ENCODE data around the gene CDC25C.
"Not testable (repeated sequence)": the region's sequence is repeated elsewhere in the genome, so short reads cannot be mapped to it uniquely, and the experiment has no call there.

Gene CDC25C

DNA sequence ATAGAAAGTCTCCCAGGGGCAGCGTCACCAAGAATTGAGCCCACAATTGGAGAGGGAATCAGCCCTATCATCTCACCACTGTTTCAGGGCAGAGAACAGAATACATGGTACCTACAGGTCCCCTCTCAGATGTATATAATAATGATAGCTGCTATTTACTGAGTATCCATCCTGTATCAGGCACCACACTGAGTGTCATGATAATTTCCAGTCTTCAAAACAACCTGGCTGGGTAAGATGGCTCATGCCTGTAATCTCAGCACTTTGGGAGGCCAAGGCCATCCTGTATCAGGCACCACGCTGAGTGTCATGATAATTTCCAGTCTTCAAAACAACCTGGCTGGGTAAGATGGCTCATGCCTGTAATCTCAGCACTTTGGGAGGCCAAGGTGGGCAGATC lies 83.8 kb downstream of the CDC25C start:
- not testable (repeated sequence) for H2BK120ac ChIP-seq (ENCODE audit: low read depth, low read length); H3K27ac ChIP-seq (ENCODE audit: low read length, poor library complexity, severe bottlenecking); H2AFZ ChIP-seq (ENCODE audit: low read depth, low read length); H4K91ac ChIP-seq (ENCODE audit: low read length); H3K18ac ChIP-seq (ENCODE audit: low read depth in 1 of 2, low read length in 2 of 2); H3K4me2 ChIP-seq (ENCODE audit: low read length, poor library complexity, severe bottlenecking); H2BK5ac ChIP-seq (ENCODE audit: low read depth, low read length, poor library complexity, severe bottlenecking); H3K4me3 ChIP-seq (ENCODE audit: insufficient read depth in 1 of 2, low read depth in 1 of 2, low read length in 2 of 2); H3K9me3 ChIP-seq (ENCODE audit: control insufficient read depth, low read length); H3K4ac ChIP-seq (ENCODE audit: low read depth in 1 of 2, low read length in 2 of 2); H2BK12ac ChIP-seq (ENCODE audit: low read length in 2 of 2); H3K79me1 ChIP-seq (replicated peaks; ENCODE audit: low read length, poor library complexity, severe bottlenecking); H3K36me3 ChIP-seq (ENCODE audit: control insufficient read depth in 1 of 2, insufficient read depth in 2 of 2, low read depth in 1 of 2, low read length in 2 of 2); H4K8ac ChIP-seq (ENCODE audit: low read length); H3K9ac ChIP-seq (ENCODE audit: low read length); H3K4me1 ChIP-seq (ENCODE audit: control insufficient read depth, insufficient read depth, low read depth, low read length); H3K14ac ChIP-seq (ENCODE audit: low read length in 2 of 2); DNase-seq; H2AK5ac ChIP-seq (ENCODE audit: low read length, severe bottlenecking); H2BK15ac ChIP-seq (ENCODE audit: low read depth, poor library complexity, severe bottlenecking); H3K23ac ChIP-seq (ENCODE audit: low read length in 2 of 2)
- peaks cover 23 to 50% of the 10 kb centered on the region in 2 experiments for H3K27me3 ChIP-seq (ENCODE audit: control insufficient read depth in 1 of 2, insufficient read depth in 1 of 2, low read length in 2 of 2)
- 100% methylated on average over 1 of the region's 2 CpGs for WGBS

DNA sequence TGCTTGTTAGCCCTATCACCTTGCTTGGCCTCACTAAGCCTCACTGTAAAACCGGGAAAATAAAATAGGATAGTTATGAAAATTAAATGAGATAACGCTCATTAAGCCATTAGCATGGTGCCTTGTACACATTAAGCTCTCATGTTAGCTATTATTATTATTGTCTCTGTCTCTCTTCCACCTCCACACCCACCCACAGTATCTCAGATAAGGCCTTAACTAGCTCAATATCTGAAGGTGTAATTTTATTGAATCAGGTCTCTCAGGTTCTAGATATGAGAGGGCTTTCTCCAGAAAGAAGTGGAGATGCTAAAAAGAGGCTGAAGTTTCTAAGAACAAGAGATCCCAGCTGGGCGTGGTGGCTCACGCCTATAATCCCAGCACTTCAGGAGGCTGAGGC lies 84.8 kb downstream of the CDC25C start:
- no peak overlapping the region for H3K4ac ChIP-seq (ENCODE audit: low read depth in 1 of 2, low read length in 2 of 2)
- H3K23ac ChIP-seq (ENCODE audit: low read length in 2 of 2): no peak overlapping the region
- DNase-seq: no peak
- H2BK120ac ChIP-seq (ENCODE audit: low read depth, low read length): no peak overlapping the region
- H3K18ac ChIP-seq (ENCODE audit: low read depth in 1 of 2, low read length in 2 of 2): no peak overlapping the region
- H3K79me1 ChIP-seq (replicated peaks; ENCODE audit: low read length, poor library complexity, severe bottlenecking): no peaks in the 10 kb centered on the region
- no peak overlapping the region for H2AFZ ChIP-seq (ENCODE audit: low read depth, low read length)
- no peak overlapping the region for H3K4me3 ChIP-seq (ENCODE audit: insufficient read depth in 1 of 2, low read depth in 1 of 2, low read length in 2 of 2)
- H4K91ac ChIP-seq (ENCODE audit: low read length): no peak overlapping the region
- H3K36me3 ChIP-seq (ENCODE audit: control insufficient read depth in 1 of 2, insufficient read depth in 2 of 2, low read depth in 1 of 2, low read length in 2 of 2): no peaks in the 10 kb centered on the region
- H3K4me1 ChIP-seq (ENCODE audit: control insufficient read depth, insufficient read depth, low read depth, low read length): peaks cover 5% of the 10 kb centered on the region
- H2BK15ac ChIP-seq (ENCODE audit: low read depth, poor library complexity, severe bottlenecking): no peak overlapping the region
- peaks cover 27 to 50% of the 10 kb centered on the region in 2 experiments for H3K27me3 ChIP-seq (ENCODE audit: control insufficient read depth in 1 of 2, insufficient read depth in 1 of 2, low read length in 2 of 2)
- H2BK12ac ChIP-seq (ENCODE audit: low read length in 2 of 2): no peak overlapping the region
- no peak overlapping the region for H4K8ac ChIP-seq (ENCODE audit: low read length)
- H3K27ac ChIP-seq (ENCODE audit: low read length, poor library complexity, severe bottlenecking): no peak overlapping the region
- H3K14ac ChIP-seq (ENCODE audit: low read length in 2 of 2): no peak overlapping the region
- no peak overlapping the region for H2AK5ac ChIP-seq (ENCODE audit: low read length, severe bottlenecking)
- H3K9me3 ChIP-seq (ENCODE audit: control insufficient read depth, low read length): no peaks in the 10 kb centered on the region
- H3K9ac ChIP-seq (ENCODE audit: low read length): no peak overlapping the region
- no peak overlapping the region for H3K4me2 ChIP-seq (ENCODE audit: low read length, poor library complexity, severe bottlenecking)
- H2BK5ac ChIP-seq (ENCODE audit: low read depth, low read length, poor library complexity, severe bottlenecking): no peak overlapping the region
- 98% methylated on average over 2 of the region's 4 CpGs for WGBS

DNA sequence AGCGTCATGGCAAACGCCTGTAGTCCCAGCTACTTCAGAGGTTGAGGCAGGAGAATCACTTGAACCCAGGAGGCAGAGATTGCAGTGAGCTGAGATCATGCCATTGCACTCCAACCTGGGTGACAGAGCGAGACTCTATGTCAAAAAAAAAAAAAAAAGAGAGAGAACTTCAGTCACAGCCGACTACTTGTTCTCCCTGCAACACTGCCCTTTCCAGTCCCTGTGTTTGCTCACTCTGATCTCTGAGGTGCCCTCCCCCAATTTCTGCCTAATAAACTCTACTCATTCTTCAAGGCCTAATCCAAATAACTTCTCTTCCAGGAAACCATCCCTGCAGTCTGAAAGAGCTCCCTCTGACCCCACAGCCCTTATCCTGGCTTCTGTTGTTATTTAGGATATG lies 85.3 kb downstream of the CDC25C start:
- Histone ChIP-seq H3K79me1 (replicated peaks; ENCODE audit: low read length, poor library complexity, severe bottlenecking) (no peaks in the 10 kb centered on the region), H3K27ac (ENCODE audit: low read length, poor library complexity, severe bottlenecking) (no peak overlapping the region), H3K4me2 (ENCODE audit: low read length, poor library complexity, severe bottlenecking) (no peak overlapping the region), H2BK120ac (ENCODE audit: low read depth, low read length) (no peak overlapping the region), H3K27me3 (ENCODE audit: control insufficient read depth in 1 of 2, insufficient read depth in 1 of 2, low read length in 2 of 2) (peaks cover 30 to 54% of the 10 kb centered on the region in 2 experiments), H3K23ac (ENCODE audit: low read length in 2 of 2) (no peak overlapping the region), H3K9ac (ENCODE audit: low read length) (no peak overlapping the region), H2BK5ac (ENCODE audit: low read depth, low read length, poor library complexity, severe bottlenecking) (no peak overlapping the region), H3K4me1 (ENCODE audit: control insufficient read depth, insufficient read depth, low read depth, low read length) (peaks cover 9% of the 10 kb centered on the region), H3K36me3 (ENCODE audit: control insufficient read depth in 1 of 2, insufficient read depth in 2 of 2, low read depth in 1 of 2, low read length in 2 of 2) (no peaks in the 10 kb centered on the region), H2AFZ (ENCODE audit: low read depth, low read length) (no peak overlapping the region), H4K8ac (ENCODE audit: low read length) (no peak overlapping the region), H2BK15ac (ENCODE audit: low read depth, poor library complexity, severe bottlenecking) (no peak overlapping the region), H3K18ac (ENCODE audit: low read depth in 1 of 2, low read length in 2 of 2) (no peak overlapping the region), H2BK12ac (ENCODE audit: low read length in 2 of 2) (no peak overlapping the region), H3K4me3 (ENCODE audit: insufficient read depth in 1 of 2, low read depth in 1 of 2, low read length in 2 of 2) (no peak overlapping the region), H4K91ac (ENCODE audit: low read length) (no peak overlapping the region), H3K9me3 (ENCODE audit: control insufficient read depth, low read length) (no peaks in the 10 kb centered on the region), H3K14ac (ENCODE audit: low read length in 2 of 2) (no peak overlapping the region), H2AK5ac (ENCODE audit: low read length, severe bottlenecking) (no peak overlapping the region), H3K4ac (ENCODE audit: low read depth in 1 of 2, low read length in 2 of 2) (no peak overlapping the region)
- WGBS: 73% methylated on average over 4 of the region's 4 CpGs
- no peak for DNase-seq

DNA sequence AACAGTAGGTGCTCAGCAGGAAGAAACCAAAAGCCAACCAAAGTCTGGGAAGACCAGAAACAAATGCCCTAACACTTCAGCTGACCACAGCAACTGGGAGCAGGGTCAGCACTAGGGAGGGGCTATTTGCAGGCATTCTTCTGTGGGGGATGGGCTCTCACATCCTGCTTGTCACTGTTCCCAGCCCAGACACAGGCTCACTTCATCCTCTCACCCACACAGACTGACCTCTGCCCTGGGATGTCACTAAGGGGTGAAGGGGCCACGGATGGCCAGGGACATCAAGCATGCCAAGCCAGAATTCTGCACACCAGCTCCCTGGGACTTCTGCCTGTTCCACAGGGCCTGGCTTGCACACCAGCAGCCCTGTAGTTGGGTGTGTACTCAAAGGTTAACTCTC lies 85.9 kb downstream of the CDC25C start:
- Histone ChIP-seq H3K9me3 (ENCODE audit: control insufficient read depth, low read length) (no peaks in the 10 kb centered on the region), H2BK15ac (ENCODE audit: low read depth, poor library complexity, severe bottlenecking) (no peak overlapping the region), H2AFZ (ENCODE audit: low read depth, low read length) (no peak overlapping the region), H3K23ac (ENCODE audit: low read length in 2 of 2) (no peak overlapping the region), H3K79me1 (replicated peaks; ENCODE audit: low read length, poor library complexity, severe bottlenecking) (no peaks in the 10 kb centered on the region), H3K4me3 (ENCODE audit: insufficient read depth in 1 of 2, low read depth in 1 of 2, low read length in 2 of 2) (no peak overlapping the region), H3K4me1 (ENCODE audit: control insufficient read depth, insufficient read depth, low read depth, low read length) (peaks cover 9% of the 10 kb centered on the region), H3K4ac (ENCODE audit: low read depth in 1 of 2, low read length in 2 of 2) (no peak overlapping the region), H3K18ac (ENCODE audit: low read depth in 1 of 2, low read length in 2 of 2) (no peak overlapping the region), H2AK5ac (ENCODE audit: low read length, severe bottlenecking) (no peak overlapping the region), H4K91ac (ENCODE audit: low read length) (no peak overlapping the region), H3K27me3 (ENCODE audit: control insufficient read depth in 1 of 2, insufficient read depth in 1 of 2, low read length in 2 of 2) (peaks cover 36 to 59% of the 10 kb centered on the region in 2 experiments), H2BK120ac (ENCODE audit: low read depth, low read length) (no peak overlapping the region), H2BK5ac (ENCODE audit: low read depth, low read length, poor library complexity, severe bottlenecking) (no peak overlapping the region), H3K27ac (ENCODE audit: low read length, poor library complexity, severe bottlenecking) (no peak overlapping the region), H3K4me2 (ENCODE audit: low read length, poor library complexity, severe bottlenecking) (no peak overlapping the region), H4K8ac (ENCODE audit: low read length) (no peak overlapping the region), H2BK12ac (ENCODE audit: low read length in 2 of 2) (no peak overlapping the region), H3K9ac (ENCODE audit: low read length) (no peak overlapping the region), H3K36me3 (ENCODE audit: control insufficient read depth in 1 of 2, insufficient read depth in 2 of 2, low read depth in 1 of 2, low read length in 2 of 2) (no peaks in the 10 kb centered on the region), H3K14ac (ENCODE audit: low read length in 2 of 2) (peak overlapping the region in 1 of 2 experiments; percentile 79)
- WGBS: 6% methylated on average over 1 of the region's 1 CpG
- no peak for DNase-seq

Data from mesenchymal stem cell (in vitro differentiated cells and primary cell).